BE2C (cell line): Measurements from ENCODE around the gene AQP6.

Source experiments
- DNase-seq: peaks from one replicate; pipeline ENCODE4 v3.0.0-alpha.2; 2020
- H3K27me3 ChIP-seq: fragments of 250-450 bp; sonication (Bioruptor Pico); 2 replicates; pipeline ENCODE4 v1.5.1; 2020; ENCODE audit warnings: mild to moderate bottlenecking
- H3K36me3 ChIP-seq: fragments of 250-450 bp; sonication (Bioruptor Pico); 2 replicates; pipeline ENCODE4 v1.5.1; 2020; ENCODE audit warnings: mild to moderate bottlenecking
- H3K4me1 ChIP-seq: fragments of 250-450 bp; sonication (Bioruptor Pico); 2 replicates; pipeline ENCODE4 v1.5.1; 2020
- H3K4me3 ChIP-seq: 2 replicates; pipeline ENCODE4 v1.5.1; 2011; ENCODE audit warnings: low read depth, low read length
- H3K9me3 ChIP-seq: fragments of 250-450 bp; sonication (Bioruptor Pico); 2 replicates; pipeline ENCODE4 v1.5.1; 2020
- CTCF ChIP-seq: IDR thresholded peaks from 2 replicates; pipeline ENCODE4 v1.5.1; 2012; ENCODE audit warnings: mild to moderate bottlenecking, low read depth, low read length

AQP6 gene

GRCh38 chr12:49941556-49942511 is 30.9 kb upstream of the AQP6 start:
- Histone ChIP-seq H3K4me3 (no peak overlapping the region), H3K36me3 (no peaks in the 10 kb centered on the region), H3K9me3 (no peaks in the 10 kb centered on the region), H3K27me3 (no peaks in the 10 kb centered on the region), H3K4me1 (peaks cover 45% of the 10 kb centered on the region)
- DNase-seq = no peak
- no peak for TF ChIP-seq CTCF

- Histone ChIP-seq H3K4me1 (peaks cover 44% of the 10 kb centered on the region), H3K9me3 (no peaks in the 10 kb centered on the region), H3K27me3 (no peaks in the 10 kb centered on the region), H3K4me3 (no peak overlapping the region), H3K36me3 (no peaks in the 10 kb centered on the region)
- no peak for TF ChIP-seq CTCF
- DNase-seq = no peak
Observed at GRCh38 chr12:49942512-49942893, 30.2 kb upstream of the AQP6 start.

GRCh38 chr12:49942921-49943624 is 29.7 kb upstream of the AQP6 start:
- no peak overlapping the region for H3K4me3 ChIP-seq

GRCh38 chr12:49943625-49943960 is 29.2 kb upstream of the AQP6 start:
- H3K36me3 ChIP-seq = no peaks in the 10 kb centered on the region
- no peak for DNase-seq
- no peak overlapping the region for H3K4me3 ChIP-seq
- peaks cover 35% of the 10 kb centered on the region for H3K4me1 ChIP-seq
- no peak for TF ChIP-seq CTCF
- no peaks in the 10 kb centered on the region for H3K9me3 ChIP-seq
- H3K27me3 ChIP-seq = no peaks in the 10 kb centered on the region

More at GRCh38 chr12:49942921-49943624, 29.7 kb upstream of the AQP6 start:
- H3K27me3 ChIP-seq = no peaks in the 10 kb centered on the region
- H3K9me3 ChIP-seq = no peaks in the 10 kb centered on the region
- DNase-seq = no peak
- H3K36me3 ChIP-seq = no peaks in the 10 kb centered on the region
- H3K4me1 ChIP-seq = peaks cover 38% of the 10 kb centered on the region
- no peak for TF ChIP-seq CTCF

GRCh38 chr12:49944046-49944445 is 28.7 kb upstream of the AQP6 start:
- Histone ChIP-seq H3K4me1 (peaks cover 35% of the 10 kb centered on the region), H3K4me3 (no peak overlapping the region), H3K36me3 (no peaks in the 10 kb centered on the region), H3K27me3 (no peaks in the 10 kb centered on the region), H3K9me3 (no peaks in the 10 kb centered on the region)
- TF ChIP-seq CTCF = no peak
- no peak for DNase-seq

- Histone ChIP-seq H3K9me3 (no peaks in the 10 kb centered on the region), H3K4me1 (peaks cover 40% of the 10 kb centered on the region), H3K4me3 (no peak overlapping the region), H3K27me3 (no peaks in the 10 kb centered on the region), H3K36me3 (no peaks in the 10 kb centered on the region)
- no peak for DNase-seq
- no peak for TF ChIP-seq CTCF
Observed at GRCh38 chr12:49944718-49945117, 28.0 kb upstream of the AQP6 start.
